A549 (cell line): ENCODE measurements around the gene SLC16A12.

ENCODE experiments used
- EP300 ChIP-seq, 2 experiments: fragments of >200 bp; sonication (Bioruptor Twin); formaldehyde crosslinking; IDR thresholded peaks; 2 replicates in 1 of 2; 3 replicates in 1 of 2; pipeline ENCODE4 v1.6.1; 2016 to 2017
- JUNB ChIP-seq: fragments of >200 bp; sonication (Bioruptor Twin); formaldehyde crosslinking; IDR thresholded peaks from 2 replicates; pipeline ENCODE4 v1.6.1; 2016
- PHF8 ChIP-seq: fragments of 200-600 bp; sonication (generic); IDR thresholded peaks from 2 replicates; pipeline ENCODE4 v1.6.1; 2016; ENCODE audit warnings: low read depth, mild to moderate bottlenecking, antibody characterized with exemption, moderate library complexity, borderline replicate concordance

DNA sequence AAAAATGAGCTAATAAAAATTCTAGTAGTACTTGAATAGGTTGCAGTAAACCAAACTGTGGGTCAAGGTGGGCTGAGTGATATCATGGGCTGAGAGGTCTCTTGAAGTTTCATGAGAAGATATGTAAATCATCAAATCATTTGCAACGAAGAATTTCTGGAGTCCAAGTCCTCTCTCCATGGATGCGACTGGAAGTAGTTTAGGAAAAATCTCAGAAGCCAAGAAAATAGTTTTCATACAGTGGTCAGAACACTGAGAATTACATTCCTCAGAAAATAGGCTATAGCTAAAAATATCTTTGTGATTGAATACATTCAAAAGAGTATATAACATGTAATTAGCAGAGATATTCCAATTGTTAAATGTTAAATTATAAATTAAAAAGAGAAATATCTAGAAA, 146.6 kb downstream of the SLC16A12 start:
- TF ChIP-seq EP300 (IDR thresholded peaks at IDR 0.05) (no peak), JUNB (no peak), PHF8 (no peak)
